ENCODE data around the gene DAP. TPM values are rescaled to one million over a fixed set of nuclear protein-coding genes. Genes with fewer than 3 reads are reported as not detected.

The DAP gene
- total and polyA plus RNA-seq, 2 of the 13 experiments (the other 11 are each of a cell fraction or from before 2014, with no cell fraction given) = 22.0 to 57.5 TPM

DNA sequence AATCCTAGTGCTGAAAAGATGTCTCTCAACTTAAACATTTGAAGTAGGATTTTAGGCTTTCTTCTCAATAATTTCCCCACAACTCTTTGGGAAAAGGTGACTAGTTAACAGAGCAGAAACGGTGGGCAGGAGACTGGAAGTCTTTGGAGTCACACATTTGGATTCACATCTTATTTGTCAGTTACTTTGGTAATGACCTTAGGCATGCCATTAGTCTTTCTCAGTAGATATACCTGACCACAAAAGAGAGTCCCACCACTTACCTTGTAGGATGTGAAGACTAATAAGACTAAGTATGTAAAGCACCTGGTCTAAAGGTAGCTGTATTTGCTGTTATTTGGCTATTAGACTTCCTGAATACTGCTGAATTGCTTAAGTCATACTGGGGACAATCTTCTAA lies 35.4 kb downstream of the DAP start (continued):
- no peak for TF ChIP-seq KIAA2018 (CRISPR knock-in tag; IDR thresholded peaks at IDR 0.05; ENCODE audit: borderline replicate concordance)
- no peak for TF ChIP-seq GABPA (IDR thresholded peaks at IDR 0.05; ENCODE audit: low read depth, low read length)
- TF ChIP-seq GABPA (CRISPR knock-in tag; IDR thresholded peaks at IDR 0.05; ENCODE audit: low read depth) = no peak
- no peak for TF ChIP-seq ZHX1 (CRISPR knock-in tag; IDR thresholded peaks at IDR 0.05; ENCODE audit: low read depth)
- no peak for TF ChIP-seq EP300 (IDR thresholded peaks at IDR 0.05; ENCODE audit: low read depth in 2 of 2, low read length in 2 of 2)
- TF ChIP-seq EP300 (CRISPR knock-in tag; IDR thresholded peaks at IDR 0.05; ENCODE audit: borderline replicate concordance) = no peak
- TF ChIP-seq ZNF138 (CRISPR knock-in tag; IDR thresholded peaks at IDR 0.05; ENCODE audit: low read depth) = no peak
- no peak for TF ChIP-seq ZSCAN31 (CRISPR knock-in tag; IDR thresholded peaks at IDR 0.05; ENCODE audit: low read depth)
- no peak for TF ChIP-seq FOXK2 (IDR thresholded peaks at IDR 0.05)
- TF ChIP-seq HMGA1 (CRISPR knock-in tag; conservative IDR thresholded peaks at IDR 0.05) = no peak

All from HepG2 (cell line).